ENCODE measurements around the gene CFDP1. TPM values are rescaled to one million over a fixed set of nuclear protein-coding genes. Genes with fewer than 3 reads are reported as not detected.

The CFDP1 gene
- total and polyA plus RNA-seq, 2 of the 13 experiments (the other 11 are each of a cell fraction or from before 2014, with no cell fraction given) = 78.6 to 153 TPM

DNA sequence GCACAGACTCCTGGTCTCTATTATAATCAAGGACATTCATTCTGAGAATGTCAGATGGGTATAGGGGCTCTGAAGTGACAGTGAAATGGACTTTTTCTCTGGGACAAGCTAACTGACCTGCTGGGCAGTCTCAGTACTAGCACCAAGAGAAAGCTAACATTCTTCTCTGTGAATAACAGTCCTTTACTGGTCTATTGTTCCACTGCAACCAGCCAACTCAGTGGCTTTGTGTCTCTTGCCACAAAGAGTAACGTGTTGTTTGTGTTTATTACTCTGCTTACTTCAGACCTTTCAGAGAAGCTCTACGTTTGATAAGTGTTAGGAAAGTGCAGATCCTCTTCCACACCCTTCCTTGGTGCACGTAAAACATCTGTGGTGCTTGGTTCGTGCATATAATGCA, 120.4 kb downstream of the CFDP1 start (continued):
- TF ChIP-seq, protein P1, sequence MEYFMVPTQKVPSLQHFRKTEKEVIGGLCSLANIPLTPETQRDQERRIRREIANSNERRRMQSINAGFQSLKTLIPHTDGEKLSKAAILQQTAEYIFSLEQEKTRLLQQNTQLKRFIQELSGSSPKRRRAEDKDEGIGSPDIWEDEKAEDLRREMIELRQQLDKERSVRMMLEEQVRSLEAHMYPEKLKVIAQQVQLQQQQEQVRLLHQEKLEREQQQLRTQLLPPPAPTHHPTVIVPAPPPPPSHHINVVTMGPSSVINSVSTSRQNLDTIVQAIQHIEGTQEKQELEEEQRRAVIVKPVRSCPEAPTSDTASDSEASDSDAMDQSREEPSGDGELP (IDR thresholded peaks at IDR 0.05; ENCODE audit: borderline replicate concordance, low read depth) = no peak
- TF ChIP-seq GTF2F1 (IDR thresholded peaks at IDR 0.05; ENCODE audit: low read length) = no peak
- no peak for TF ChIP-seq ZNF253 (CRISPR knock-in tag; IDR thresholded peaks at IDR 0.05; ENCODE audit: borderline replicate concordance)
- no peak for TF ChIP-seq ZNF256 (CRISPR knock-in tag; conservative IDR thresholded peaks at IDR 0.05)

DNA sequence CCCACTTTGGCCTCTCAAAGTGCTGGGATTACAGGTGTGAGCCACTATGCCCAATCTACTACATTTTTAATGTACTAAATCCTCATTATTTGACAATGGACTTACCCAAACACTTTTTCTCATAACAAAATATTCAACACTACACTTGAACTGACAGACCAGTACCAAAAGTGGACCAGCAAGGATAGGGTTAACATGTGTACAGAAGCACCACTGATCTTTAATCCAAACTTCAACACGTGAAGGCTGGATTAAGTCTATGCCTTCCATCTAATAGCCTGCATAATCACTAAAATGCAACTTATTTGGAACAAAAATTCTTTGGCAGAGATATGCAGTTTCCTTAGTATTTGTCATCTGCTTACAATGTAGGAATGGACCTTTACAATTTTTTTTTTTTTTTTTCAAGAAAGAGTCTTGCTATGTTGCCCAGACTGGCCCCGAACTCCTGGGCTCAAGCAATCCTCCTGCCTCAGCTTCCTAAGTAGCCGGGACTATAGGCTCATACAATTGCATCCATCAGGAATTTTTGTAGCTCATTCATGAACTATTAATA, 121.8 kb downstream of the CFDP1 start:
- H3K4me3 ChIP-seq (replicated peaks in 1 of 3; ENCODE audit: insufficient read depth in 1 of 3, low read depth in 2 of 3, low read length in 3 of 3) = no peak overlapping the region
- H3K27ac ChIP-seq (ENCODE audit: extremely low read length, insufficient read depth, low read length) = no peak overlapping the region
- H3K4me2 ChIP-seq (ENCODE audit: low read depth, low read length) = no peak overlapping the region
- FAIRE-seq = no peak
- H3K79me2 ChIP-seq (ENCODE audit: insufficient read depth, low read length) = no peaks in the 10 kb centered on the region
- WGBS (ENCODE audit: low lambda C conversion rate) = 90% methylated on average over 3 of the region's 3 CpGs
- no peak overlapping the region for H2AFZ ChIP-seq (ENCODE audit: low read length)
- ATAC-seq = no peak
- no TSS peak for BruUV-seq (replicated peaks)
- in situ Hi-C loops (cut with HindIII; ENCODE audit: extremely low pct_ligation_motif_present, low pct_unique_long_range_greater_than_20kb) (no loop called here), intact Hi-C loops (cut with micrococcal nuclease; ENCODE audit: unreplicated experiment) (no loop called here)
- CTCF ChIA-PET (ENCODE audit: low intra/inter-chr PET ratio, low total read pairs) = no interaction called here
- H3K9ac ChIP-seq (ENCODE audit: insufficient read depth, low read depth, low read length) = no peak overlapping the region
- H3K27me3 ChIP-seq (ENCODE audit: control insufficient read depth in 1 of 2, insufficient read depth in 2 of 2, low read length in 2 of 2) = no peaks in the 10 kb centered on the region
- no peak for DNase-seq (ENCODE audit: low spot score)
- no peaks in the 10 kb centered on the region for H4K20me1 ChIP-seq (ENCODE audit: insufficient read depth, low read length)
- POLR2A ChIA-PET = interaction anchor here (1.3 to 10.2 kb wide), 3 partner anchors 45 to 62 kb away, joined by 4 to 312 read pairs (median 6); partner anchors contain the start of gene BCAR1
- H3K9me3 ChIP-seq (ENCODE audit: low read length) = no peaks in the 10 kb centered on the region
- peaks cover 51% of the 10 kb centered on the region for H3K4me1 ChIP-seq (ENCODE audit: insufficient read depth, low read length)
- peaks cover 0 to 2% of the 10 kb centered on the region in 2 experiments; a peak in 1 of 5 replicates for H3K36me3 ChIP-seq (replicated peaks in 1 of 2; ENCODE audit: control insufficient read depth in 1 of 2, insufficient read depth in 2 of 2, low read length in 2 of 2)
- TF ChIP-seq ZNF652 (CRISPR knock-in tag; IDR thresholded peaks at IDR 0.05; ENCODE audit: borderline replicate concordance, low read depth) (peak; percentile 91), ZNF816 (CRISPR knock-in tag; IDR thresholded peaks at IDR 0.05; ENCODE audit: borderline replicate concordance) (no peak)

Measured in HepG2 (cell line).